ENCODE measurements around the gene EIF4H.

Gene EIF4H

DNA sequence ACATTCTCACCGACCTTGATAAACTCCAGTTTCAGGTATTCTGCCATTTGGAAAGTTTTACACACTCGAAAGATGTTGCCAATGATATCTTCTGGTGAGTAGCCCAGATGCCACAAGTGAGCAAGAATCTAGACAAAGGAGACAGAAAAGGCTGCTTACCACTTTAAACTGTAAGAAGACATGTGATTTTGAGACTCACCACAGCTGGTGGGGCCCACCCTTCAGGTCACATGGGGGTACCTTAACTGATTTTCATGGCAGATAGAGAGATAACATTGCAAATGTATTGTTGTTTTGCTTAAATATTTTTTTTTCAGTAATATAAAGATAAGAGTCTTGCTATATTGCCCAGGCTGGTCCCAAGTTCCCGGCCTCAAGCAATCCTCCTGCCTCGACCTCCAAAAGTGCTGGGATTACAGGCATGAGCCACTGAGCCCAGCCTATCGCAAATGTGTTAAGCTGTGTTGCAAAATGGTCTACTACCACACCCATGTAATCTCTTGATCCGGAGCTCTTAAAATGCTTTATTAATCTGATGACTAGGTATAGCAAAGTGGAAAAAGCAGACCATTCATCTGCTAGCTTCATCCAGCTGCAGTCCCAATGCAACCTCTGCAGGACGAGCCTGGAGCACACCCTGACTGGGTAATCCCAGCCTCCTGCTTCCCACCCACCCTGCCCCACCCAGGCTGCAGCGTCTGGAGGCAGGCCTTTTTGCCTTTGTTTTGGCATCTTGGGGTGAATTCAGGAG, 61.5 kb downstream of the EIF4H start:
- ChIA-PET POLR2A (interaction anchor here (0.5 to 0.6 kb wide), 2 partner anchors 8 to 18 kb away, joined by 4 read pairs; no protein-coding TSS in a partner anchor), CTCF (interaction anchor here (1.2 to 2.0 kb wide), 2 partner anchors 30 to 62 kb away, joined by 3 to 11 read pairs; no protein-coding TSS in a partner anchor)
- no peaks in the 10 kb centered on the region for H3K27me3 ChIP-seq (replicated peaks in 2 of 5; ENCODE audit: control insufficient read depth in 4 of 5, insufficient read depth in 5 of 5, low read length in 4 of 5)
- no peak overlapping the region for H3K4me3 ChIP-seq (ENCODE audit: control insufficient read depth in 1 of 7, extremely low read depth in 1 of 7, insufficient read depth in 4 of 7, low read depth in 2 of 7, low read length in 6 of 7)
- peaks cover 27 to 84% (median 59%) of the 10 kb centered on the region in 4 experiments for H3K36me3 ChIP-seq (ENCODE audit: control insufficient read depth in 4 of 4, insufficient read depth in 4 of 4, low read length in 3 of 4)
- peaks cover 0 to 10% (median 3%) of the 10 kb centered on the region in 4 experiments for H3K4me1 ChIP-seq (ENCODE audit: control extremely low read depth in 1 of 4, control insufficient read depth in 4 of 4, insufficient read depth in 4 of 4, low read length in 3 of 4)
- no peaks in the 10 kb centered on the region for H3K9me3 ChIP-seq (ENCODE audit: control extremely low read depth in 1 of 5, control insufficient read depth in 4 of 5, insufficient read depth in 2 of 5, low read depth in 1 of 5, low read length in 4 of 5)
- DNase-seq, result no peak
- no peak overlapping the region for H3K27ac ChIP-seq (ENCODE audit: insufficient read depth in 1 of 2, low read depth in 1 of 2, low read length in 2 of 2, poor library complexity in 1 of 2, severe bottlenecking in 2 of 2)
- WGBS (ENCODE audit: insufficient coverage), result 90% methylated on average over 5 of the region's 8 CpGs

- Histone ChIP-seq H3K4me3 (ENCODE audit: control insufficient read depth in 1 of 7, extremely low read depth in 1 of 7, insufficient read depth in 4 of 7, low read depth in 2 of 7, low read length in 6 of 7) (no peak overlapping the region), H3K27ac (ENCODE audit: insufficient read depth in 1 of 2, low read depth in 1 of 2, low read length in 2 of 2, poor library complexity in 1 of 2, severe bottlenecking in 2 of 2) (no peak overlapping the region), H3K27me3 (replicated peaks in 2 of 5; ENCODE audit: control insufficient read depth in 4 of 5, insufficient read depth in 5 of 5, low read length in 4 of 5) (no peaks in the 10 kb centered on the region), H3K4me1 (ENCODE audit: control extremely low read depth in 1 of 4, control insufficient read depth in 4 of 4, insufficient read depth in 4 of 4, low read length in 3 of 4) (peaks cover 0 to 10% (median 3%) of the 10 kb centered on the region in 4 experiments), H3K9me3 (ENCODE audit: control extremely low read depth in 1 of 5, control insufficient read depth in 4 of 5, insufficient read depth in 2 of 5, low read depth in 1 of 5, low read length in 4 of 5) (no peaks in the 10 kb centered on the region), H3K36me3 (ENCODE audit: control insufficient read depth in 4 of 4, insufficient read depth in 4 of 4, low read length in 3 of 4) (peaks cover 27 to 85% (median 59%) of the 10 kb centered on the region in 4 experiments)
- CTCF ChIA-PET, result interaction anchor here (1.2 to 2.0 kb wide), 2 partner anchors 31 to 62 kb away, joined by 3 to 11 read pairs; no protein-coding TSS in a partner anchor
- WGBS (ENCODE audit: insufficient coverage), result 89% methylated on average over 3 of the region's 3 CpGs
- POLR2A ChIA-PET, result no interaction called here
- DNase-seq, result no peak
Measured at GRCh38 chr7:74236284-74236683, 62.1 kb downstream of the EIF4H start.

DNA sequence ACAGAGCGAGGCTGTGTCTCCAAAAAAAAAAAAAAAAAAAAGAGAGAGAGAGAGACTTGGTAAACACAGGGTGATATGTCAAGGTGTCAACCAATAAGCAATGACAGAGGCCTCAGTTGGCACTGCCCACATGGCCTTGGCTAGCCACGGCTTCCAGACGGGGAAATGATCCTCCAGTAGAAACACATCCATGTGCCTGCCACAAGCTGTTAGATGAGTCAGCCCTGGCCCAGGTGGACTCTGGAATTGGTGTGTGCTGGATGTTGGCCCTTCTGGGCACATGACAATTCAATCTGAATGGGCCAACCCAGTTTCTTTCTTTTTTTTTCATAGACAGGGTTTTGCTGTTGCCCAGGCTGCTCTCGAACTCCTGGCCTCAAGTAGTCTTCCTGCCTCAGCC, 66.3 kb downstream of the EIF4H start:
- ChIA-PET POLR2A (no interaction called here), CTCF (interaction anchor here (1.1 kb wide), 2 partner anchors 10 to 34 kb away, joined by 3 to 5 read pairs; no protein-coding TSS in a partner anchor)
- Histone ChIP-seq H3K27me3 (replicated peaks in 2 of 5; ENCODE audit: control insufficient read depth in 4 of 5, insufficient read depth in 5 of 5, low read length in 4 of 5) (no peaks in the 10 kb centered on the region), H3K4me1 (ENCODE audit: control extremely low read depth in 1 of 4, control insufficient read depth in 4 of 4, insufficient read depth in 4 of 4, low read length in 3 of 4) (peaks cover 0 to 3% (median 0%) of the 10 kb centered on the region in 4 experiments), H3K4me3 (ENCODE audit: control insufficient read depth in 1 of 7, extremely low read depth in 1 of 7, insufficient read depth in 4 of 7, low read depth in 2 of 7, low read length in 6 of 7) (no peak overlapping the region), H3K36me3 (ENCODE audit: control insufficient read depth in 4 of 4, insufficient read depth in 4 of 4, low read length in 3 of 4) (peaks cover 29 to 92% (median 61%) of the 10 kb centered on the region in 4 experiments), H3K27ac (ENCODE audit: insufficient read depth in 1 of 2, low read depth in 1 of 2, low read length in 2 of 2, poor library complexity in 1 of 2, severe bottlenecking in 2 of 2) (no peak overlapping the region), H3K9me3 (ENCODE audit: control extremely low read depth in 1 of 5, control insufficient read depth in 4 of 5, insufficient read depth in 2 of 5, low read depth in 1 of 5, low read length in 4 of 5) (no peaks in the 10 kb centered on the region)
- 90% methylated on average over 1 of the region's 4 CpGs for WGBS (ENCODE audit: insufficient coverage)
- DNase-seq, result no peak

- Histone ChIP-seq H3K4me3 (ENCODE audit: control insufficient read depth in 1 of 7, extremely low read depth in 1 of 7, insufficient read depth in 4 of 7, low read depth in 2 of 7, low read length in 6 of 7) (no peak overlapping the region), H3K27ac (ENCODE audit: insufficient read depth in 1 of 2, low read depth in 1 of 2, low read length in 2 of 2, poor library complexity in 1 of 2, severe bottlenecking in 2 of 2) (no peak overlapping the region), H3K4me1 (ENCODE audit: control extremely low read depth in 1 of 4, control insufficient read depth in 4 of 4, insufficient read depth in 4 of 4, low read length in 3 of 4) (no peaks in the 10 kb centered on the region), H3K9me3 (ENCODE audit: control extremely low read depth in 1 of 5, control insufficient read depth in 4 of 5, insufficient read depth in 2 of 5, low read depth in 1 of 5, low read length in 4 of 5) (no peaks in the 10 kb centered on the region), H3K36me3 (ENCODE audit: control insufficient read depth in 4 of 4, insufficient read depth in 4 of 4, low read length in 3 of 4) (peaks cover 29 to 85% (median 55%) of the 10 kb centered on the region in 4 experiments), H3K27me3 (replicated peaks in 2 of 5; ENCODE audit: control insufficient read depth in 4 of 5, insufficient read depth in 5 of 5, low read length in 4 of 5) (no peaks in the 10 kb centered on the region)
- WGBS (ENCODE audit: insufficient coverage), result 98% methylated on average over 4 of the region's 6 CpGs
- ChIA-PET CTCF (interaction anchor here (0.8 to 0.9 kb wide), 2 partner anchors 159 to 173 kb away, joined by 3 read pairs; no protein-coding TSS in a partner anchor), POLR2A (no interaction called here)
- DNase-seq, result no peak
Measured at GRCh38 chr7:74242122-74242443, 67.9 kb downstream of the EIF4H start.

DNA sequence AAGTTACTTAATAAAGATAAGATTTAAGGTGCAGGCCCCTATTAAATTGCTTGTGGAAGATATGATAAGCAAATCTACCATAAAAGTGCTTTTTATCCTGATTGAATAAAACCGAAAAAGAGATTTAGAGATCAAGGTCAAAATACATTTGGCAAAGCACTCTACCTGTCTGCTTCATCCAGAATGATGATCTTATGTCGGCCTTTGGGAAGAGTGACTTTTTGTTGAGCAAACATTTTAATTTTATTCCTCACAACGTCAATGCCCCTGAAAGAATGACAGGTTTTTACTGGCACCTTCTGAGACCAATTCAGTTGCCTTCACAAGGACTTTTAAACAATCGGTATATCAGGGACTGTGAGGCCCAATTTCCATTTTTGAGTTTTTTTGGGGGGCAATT, 72.3 kb downstream of the EIF4H start:
- Histone ChIP-seq H3K4me1 (ENCODE audit: control extremely low read depth in 1 of 4, control insufficient read depth in 4 of 4, insufficient read depth in 4 of 4, low read length in 3 of 4) (no peaks in the 10 kb centered on the region), H3K9me3 (ENCODE audit: control extremely low read depth in 1 of 5, control insufficient read depth in 4 of 5, insufficient read depth in 2 of 5, low read depth in 1 of 5, low read length in 4 of 5) (no peaks in the 10 kb centered on the region), H3K27me3 (replicated peaks in 2 of 5; ENCODE audit: control insufficient read depth in 4 of 5, insufficient read depth in 5 of 5, low read length in 4 of 5) (no peaks in the 10 kb centered on the region), H3K36me3 (ENCODE audit: control insufficient read depth in 4 of 4, insufficient read depth in 4 of 4, low read length in 3 of 4) (peaks cover 18 to 83% (median 53%) of the 10 kb centered on the region in 4 experiments), H3K4me3 (ENCODE audit: control insufficient read depth in 1 of 7, extremely low read depth in 1 of 7, insufficient read depth in 4 of 7, low read depth in 2 of 7, low read length in 6 of 7) (no peak overlapping the region), H3K27ac (ENCODE audit: insufficient read depth in 1 of 2, low read depth in 1 of 2, low read length in 2 of 2, poor library complexity in 1 of 2, severe bottlenecking in 2 of 2) (no peak overlapping the region)
- 100% methylated on average over 1 of the region's 4 CpGs for WGBS (ENCODE audit: insufficient coverage)
- no peak for DNase-seq
- CTCF ChIA-PET, result interaction anchor here (0.9 kb wide), 1 partner anchor 13 kb away, joined by 3 read pairs; no protein-coding TSS in a partner anchor
- POLR2A ChIA-PET, result no interaction called here
